ENCODE data around the gene N4BP2L2.

The N4BP2L2 gene

GRCh38 chr13:32419862-32420261, 118.7 kb downstream of the N4BP2L2 start:
- TF ChIP-seq CTCF (IDR thresholded peaks at IDR 0.05; ENCODE audit: borderline replicate concordance, extremely low read depth, low read length, poor library complexity, severe bottlenecking) (no peak), EZH2 (IDR thresholded peaks at IDR 0.05; ENCODE audit: borderline replicate concordance, low read depth, low read length, severe bottlenecking) (no peak)

GRCh38 chr13:32417995-32418394, 120.6 kb downstream of the N4BP2L2 start:
- ATAC-seq (ENCODE audit: insufficient read depth, low read depth): no peak
- Histone ChIP-seq H3K4me1 (ENCODE audit: insufficient read depth, low read length) (no peaks in the 10 kb centered on the region), H3K27me3 (ENCODE audit: insufficient read depth, low read length, poor library complexity) (no peaks in the 10 kb centered on the region), H3K9ac (ENCODE audit: low read depth, low read length) (no peak overlapping the region), H3K36me3 (ENCODE audit: insufficient read depth, low read length) (peaks cover 33% of the 10 kb centered on the region), H3K4me2 (ENCODE audit: insufficient read depth, low read length) (no peak overlapping the region), H3K9me3 (ENCODE audit: insufficient read depth, low read length, severe bottlenecking) (peaks cover 11% of the 10 kb centered on the region), H2AFZ (ENCODE audit: low read depth, low read length) (no peak overlapping the region), H3K27ac (ENCODE audit: low read length) (no peak overlapping the region), H3K4me3 (ENCODE audit: low read depth in 1 of 2, low read length in 2 of 2) (no peak overlapping the region), H4K20me1 (ENCODE audit: insufficient read depth, low read length) (0 out of 2 replicates have a peak, but pooled peaks cover 5% of the 10 kb centered on the region), H3K79me2 (ENCODE audit: insufficient read depth, low read length) (peaks cover 31% of the 10 kb centered on the region)
- DNase-seq: no peak
- TF ChIP-seq CTCF (IDR thresholded peaks at IDR 0.05; ENCODE audit: borderline replicate concordance, extremely low read depth, low read length, poor library complexity, severe bottlenecking): no peak
- no peak for TF ChIP-seq EZH2 (IDR thresholded peaks at IDR 0.05; ENCODE audit: borderline replicate concordance, low read depth, low read length, severe bottlenecking)

More at GRCh38 chr13:32419862-32420261, 118.7 kb downstream of the N4BP2L2 start:
- H3K27ac ChIP-seq (ENCODE audit: low read length): no peak overlapping the region
- no peaks in the 10 kb centered on the region for H3K27me3 ChIP-seq (ENCODE audit: insufficient read depth, low read length, poor library complexity)
- H3K9me3 ChIP-seq (ENCODE audit: insufficient read depth, low read length, severe bottlenecking): peaks cover 11% of the 10 kb centered on the region
- no peak overlapping the region for H3K4me3 ChIP-seq (ENCODE audit: low read depth in 1 of 2, low read length in 2 of 2)
- DNase-seq: no peak
- peaks cover 50% of the 10 kb centered on the region for H3K79me2 ChIP-seq (ENCODE audit: insufficient read depth, low read length)
- H3K36me3 ChIP-seq (ENCODE audit: insufficient read depth, low read length): peaks cover 48% of the 10 kb centered on the region
- peaks cover 12% of the 10 kb centered on the region; the same call in 1 of the 2 replicates for H3K4me1 ChIP-seq (ENCODE audit: insufficient read depth, low read length)
- no peak overlapping the region for H3K9ac ChIP-seq (ENCODE audit: low read depth, low read length)
- ATAC-seq (ENCODE audit: insufficient read depth, low read depth): no peak
- H3K4me2 ChIP-seq (ENCODE audit: insufficient read depth, low read length): no peak overlapping the region
- H2AFZ ChIP-seq (ENCODE audit: low read depth, low read length): no peak overlapping the region
- H4K20me1 ChIP-seq (ENCODE audit: insufficient read depth, low read length): peaks cover 14% of the 10 kb centered on the region; the same call in 1 of the 2 replicates

DNA sequence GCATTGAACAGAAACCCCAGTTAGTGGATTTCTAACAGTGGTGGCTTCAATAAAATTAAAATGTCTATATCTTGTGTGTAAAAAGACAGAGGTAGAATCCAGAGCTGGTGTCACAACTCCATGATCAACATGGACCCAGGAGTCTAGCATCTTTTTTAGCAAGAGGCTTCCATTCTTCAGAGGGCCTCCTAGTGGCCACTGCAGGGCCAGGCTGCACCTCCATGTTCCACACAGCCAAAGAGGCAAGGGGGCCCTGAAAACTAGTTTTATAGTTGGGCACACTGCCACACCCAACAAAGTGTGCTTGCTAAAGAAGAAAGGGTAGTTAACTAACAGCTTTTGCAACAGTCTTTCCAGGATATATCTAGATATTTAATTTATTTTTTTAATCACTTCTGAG, 123.6 kb downstream of the N4BP2L2 start:
- H3K4me2 ChIP-seq (ENCODE audit: insufficient read depth, low read length): no peak overlapping the region
- peak; percentile 22 for DNase-seq

More for the DNA sequence above, 123.6 kb downstream of the N4BP2L2 start:
- Histone ChIP-seq H3K79me2 (ENCODE audit: insufficient read depth, low read length) (peaks cover 6% of the 10 kb centered on the region), H3K27ac (ENCODE audit: low read length) (no peak overlapping the region), H3K4me3 (ENCODE audit: low read depth in 1 of 2, low read length in 2 of 2) (no peak overlapping the region), H3K36me3 (ENCODE audit: insufficient read depth, low read length) (peaks cover 6% of the 10 kb centered on the region), H3K9me3 (ENCODE audit: insufficient read depth, low read length, severe bottlenecking) (peaks cover 6% of the 10 kb centered on the region), H3K9ac (ENCODE audit: low read depth, low read length) (no peak overlapping the region), H3K4me1 (ENCODE audit: insufficient read depth, low read length) (no peaks in the 10 kb centered on the region), H2AFZ (ENCODE audit: low read depth, low read length) (no peak overlapping the region), H4K20me1 (ENCODE audit: insufficient read depth, low read length) (0 out of 2 replicates have a peak, but pooled peaks cover 3% of the 10 kb centered on the region), H3K27me3 (ENCODE audit: insufficient read depth, low read length, poor library complexity) (no peaks in the 10 kb centered on the region)
- TF ChIP-seq CTCF (IDR thresholded peaks at IDR 0.05; ENCODE audit: borderline replicate concordance, extremely low read depth, low read length, poor library complexity, severe bottlenecking) (peak; percentile 55), EZH2 (IDR thresholded peaks at IDR 0.05; ENCODE audit: borderline replicate concordance, low read depth, low read length, severe bottlenecking) (no peak)
- peak; percentile 64 for ATAC-seq (ENCODE audit: insufficient read depth, low read depth)
